DLD1 (cell line): Measurements from ENCODE around the gene CACYBP.

Experiments used
- in situ Hi-C: cut with HindIII; loops from 2 replicates; pipeline ENCODE4 v1.10.0; 2017; ENCODE audit warnings: low sequenced_read_pairs

Gene CACYBP

DNA sequence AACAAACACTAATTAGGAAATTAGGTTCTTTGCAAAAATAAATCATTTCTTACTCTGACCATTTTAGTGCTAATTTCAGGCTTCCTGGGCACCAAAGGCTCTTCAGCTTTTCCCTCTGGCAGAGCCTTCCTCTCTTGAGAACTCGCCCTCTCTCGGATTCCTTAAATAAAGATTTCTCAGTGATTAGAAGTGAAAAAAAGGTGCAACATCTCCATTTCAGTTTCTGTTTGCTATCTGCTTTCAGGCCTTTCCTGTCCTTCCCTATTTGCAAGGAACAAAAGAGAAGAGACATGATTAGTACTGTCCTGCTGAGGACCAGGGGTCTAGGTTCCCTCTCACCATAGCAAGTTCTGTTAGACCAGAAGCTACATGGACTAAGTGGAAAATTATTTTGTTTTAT, 27.8 kb upstream of the CACYBP start:
- in situ Hi-C loops = no loop called here

- in situ Hi-C loops = loop anchor here (25.0 kb wide), 1 partner anchor 212 kb away; no protein-coding TSS in a partner anchor
Observed at GRCh38 chr1:174974711-174975119, 25.0 kb upstream of the CACYBP start.

DNA sequence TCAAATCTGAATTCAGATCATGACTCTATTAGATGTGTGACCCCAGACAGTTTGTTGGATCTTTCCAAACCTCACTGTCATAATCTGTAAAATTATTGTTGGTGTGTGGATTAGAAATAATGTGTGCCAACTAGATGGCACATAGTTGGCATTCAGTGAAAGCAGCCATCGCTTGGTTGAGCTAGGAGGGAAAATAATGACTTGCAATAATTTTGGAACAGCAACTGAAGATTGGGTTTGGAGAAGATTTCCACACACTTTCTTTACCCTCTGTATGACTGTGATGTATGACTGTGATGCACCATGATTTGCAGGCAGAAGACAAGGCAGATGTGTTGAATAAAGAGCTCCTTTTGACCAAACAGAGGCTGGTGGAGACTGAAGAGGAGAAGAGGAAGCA, 24.0 kb upstream of the CACYBP start:
- in situ Hi-C loops = loop anchor here (25.0 kb wide), 1 partner anchor 213 kb away; no protein-coding TSS in a partner anchor

- in situ Hi-C loops = loop anchor here (25.0 kb wide), 1 partner anchor 214 kb away; no protein-coding TSS in a partner anchor
Observed at GRCh38 chr1:174976436-174977108, 23.2 kb upstream of the CACYBP start.

DNA sequence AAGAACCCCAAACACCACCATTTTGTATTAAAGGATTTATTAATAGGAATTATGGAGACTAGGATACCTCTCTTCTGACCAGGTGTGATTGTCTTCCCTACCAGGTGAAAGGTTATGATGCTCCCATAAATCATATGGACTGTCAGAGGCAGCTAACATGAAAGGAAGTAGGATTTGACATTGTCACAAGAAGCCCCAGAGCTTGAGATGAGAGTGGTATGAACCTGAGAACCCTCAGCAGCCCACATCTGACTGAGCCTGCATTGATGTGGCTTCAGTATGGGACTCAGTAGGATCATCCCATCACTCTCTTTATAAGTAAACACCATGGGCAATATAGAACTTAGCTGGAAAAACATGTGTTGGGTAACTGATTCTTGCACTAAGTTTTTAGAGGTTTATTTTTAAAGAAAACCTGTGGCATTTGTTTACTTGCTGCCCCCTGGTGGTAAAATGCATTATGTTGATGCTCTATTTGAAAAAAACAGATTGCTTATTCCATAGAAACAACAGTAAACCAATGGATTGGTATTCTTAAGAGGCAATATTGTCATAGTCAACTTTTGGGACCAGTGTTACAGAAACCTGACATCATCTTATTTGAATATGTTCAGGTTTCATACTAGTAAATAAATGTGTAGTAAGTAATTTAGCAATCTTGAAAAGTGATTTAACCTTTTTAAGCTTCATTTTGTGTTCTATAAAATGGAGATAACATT, 16.6 kb upstream of the CACYBP start:
- in situ Hi-C loops = loop anchor here (25.0 kb wide), 1 partner anchor 221 kb away; no protein-coding TSS in a partner anchor

DNA sequence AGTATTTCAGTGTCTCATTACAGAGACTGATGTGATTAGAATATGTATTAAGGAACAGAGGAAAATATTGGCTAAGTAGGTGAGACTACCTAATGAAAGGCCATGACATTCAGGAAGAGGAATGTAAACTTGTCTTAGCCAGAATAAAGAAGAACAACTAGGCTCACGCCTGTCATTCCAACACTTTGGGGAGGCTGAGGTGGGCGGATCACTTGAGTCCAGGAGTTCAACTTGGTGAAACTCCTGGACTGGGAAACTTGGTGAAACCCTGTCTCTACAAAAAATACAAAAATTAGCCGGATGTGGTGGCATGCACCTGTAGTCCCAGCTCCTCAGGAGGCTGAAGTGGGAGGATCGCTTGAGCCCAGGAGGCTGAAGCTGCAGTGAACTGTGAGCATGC, 14.8 kb upstream of the CACYBP start:
- in situ Hi-C loops = loop anchor here (25.0 kb wide), 1 partner anchor 223 kb away; no protein-coding TSS in a partner anchor

DNA sequence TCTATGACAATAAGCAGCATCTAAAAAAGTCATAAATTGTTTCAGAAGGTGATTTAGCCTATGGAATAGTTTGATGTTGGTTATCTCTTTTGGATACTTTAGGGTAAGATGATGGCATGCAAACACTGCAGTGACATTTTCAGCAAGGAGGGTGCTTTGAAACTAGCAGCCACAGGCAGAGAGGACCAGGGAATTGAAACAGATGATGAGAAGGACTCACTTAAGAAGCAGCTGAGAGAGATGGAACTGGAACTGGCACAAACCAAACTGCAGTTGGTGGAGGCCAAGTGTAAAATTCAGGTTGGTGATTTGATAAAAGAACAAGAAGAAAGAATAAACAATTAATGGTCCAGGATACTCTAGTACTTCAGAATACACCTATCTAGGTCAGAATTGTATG, 11.2 kb upstream of the CACYBP start:
- in situ Hi-C loops = loop anchor here (25.0 kb wide), 1 partner anchor 226 kb away; no protein-coding TSS in a partner anchor

DNA sequence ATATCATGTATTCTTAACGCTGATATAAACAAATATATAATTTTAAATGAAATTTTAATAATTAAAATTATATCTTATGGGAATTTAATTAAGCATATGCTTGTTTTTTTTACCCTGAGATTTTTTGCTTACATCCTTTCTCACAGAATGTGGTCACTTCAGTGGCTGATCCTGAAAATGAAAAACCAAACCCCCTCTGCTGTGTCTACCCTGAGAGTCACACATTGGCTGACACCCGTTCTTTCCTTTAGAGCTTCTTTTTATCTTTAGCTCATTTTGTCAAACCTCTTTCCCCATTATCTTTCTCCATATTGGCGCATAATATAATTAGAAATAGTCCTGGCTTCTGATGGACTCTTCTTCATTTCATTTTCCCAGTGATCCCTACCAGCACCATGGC, 10.8 kb upstream of the CACYBP start:
- in situ Hi-C loops = loop anchor here (25.0 kb wide), 1 partner anchor 227 kb away; no protein-coding TSS in a partner anchor

- in situ Hi-C loops = loop anchor here (25.0 kb wide), 1 partner anchor 227 kb away; no protein-coding TSS in a partner anchor
Observed at GRCh38 chr1:174989536-174990220, 10.1 kb upstream of the CACYBP start.

GRCh38 chr1:174990382-174990999, 9.3 kb upstream of the CACYBP start:
- in situ Hi-C loops = loop anchor here (25.0 kb wide), 1 partner anchor 228 kb away; no protein-coding TSS in a partner anchor

DNA sequence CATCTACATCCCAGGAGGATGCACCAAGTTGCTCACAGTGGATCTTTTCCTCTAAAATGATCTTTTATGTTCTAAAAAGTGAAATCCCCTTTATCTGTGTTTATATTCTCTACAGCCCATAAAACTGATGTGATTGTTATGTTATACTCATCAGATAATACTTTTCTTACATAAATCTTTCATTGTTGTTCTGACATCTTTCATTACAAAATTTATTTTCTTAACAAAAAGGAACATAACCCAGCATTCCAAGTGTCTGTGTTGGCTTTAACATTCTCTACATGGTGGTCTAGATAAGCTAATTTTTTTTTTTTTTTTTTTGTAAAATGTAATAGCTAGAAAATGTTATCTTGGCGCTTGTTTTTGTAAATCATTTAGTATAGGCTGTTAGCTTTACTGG, 8.3 kb upstream of the CACYBP start:
- in situ Hi-C loops = loop anchor here (25.0 kb wide), 1 partner anchor 229 kb away; no protein-coding TSS in a partner anchor

DNA sequence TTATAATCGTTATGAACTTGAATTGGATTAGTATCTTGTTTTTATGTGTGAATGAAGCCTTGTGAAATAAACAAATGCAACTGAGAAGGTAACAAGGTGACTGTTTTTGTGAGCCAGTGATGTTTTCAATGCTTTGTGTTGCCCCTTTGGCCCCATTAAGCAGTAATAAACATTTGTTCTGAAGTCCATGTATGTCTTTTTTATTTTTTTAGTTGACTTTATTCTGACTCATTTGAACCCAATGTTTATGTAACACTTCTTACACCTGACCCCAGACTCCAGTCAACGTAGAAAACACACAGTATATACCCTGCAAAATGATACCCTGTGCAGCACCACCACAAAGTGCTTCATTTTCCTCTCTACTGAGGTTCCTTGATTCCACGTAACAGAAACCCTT, 4.6 kb upstream of the CACYBP start:
- in situ Hi-C loops = loop anchor here (25.0 kb wide), 1 partner anchor 233 kb away; no protein-coding TSS in a partner anchor

- in situ Hi-C loops = loop anchor here (25.0 kb wide), 1 partner anchor 234 kb away; no protein-coding TSS in a partner anchor
Observed at GRCh38 chr1:174995916-174996315, 3.8 kb upstream of the CACYBP start.

DNA sequence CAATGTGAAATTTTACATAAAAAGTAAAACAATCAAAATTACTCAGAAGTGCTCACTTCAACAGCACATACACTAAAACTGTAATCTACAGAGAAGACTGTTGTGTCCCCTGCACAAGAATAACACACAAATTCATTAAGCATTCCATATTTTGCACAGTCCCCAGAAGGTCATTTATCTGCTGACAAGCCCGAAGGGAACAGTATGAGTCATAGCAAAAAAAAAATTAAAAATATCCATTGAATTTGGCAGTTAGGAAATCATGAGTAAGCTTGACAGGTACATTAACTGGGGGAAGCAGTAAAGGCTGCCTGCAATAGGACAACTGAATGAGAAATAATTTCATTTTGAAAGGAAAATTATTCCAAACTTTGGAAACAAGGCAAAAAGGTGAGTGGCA, 3.3 kb upstream of the CACYBP start:
- in situ Hi-C loops = loop anchor here (25.0 kb wide), 1 partner anchor 234 kb away; no protein-coding TSS in a partner anchor

- in situ Hi-C loops = loop anchor here (25.0 kb wide), 1 partner anchor 235 kb away; no protein-coding TSS in a partner anchor
Observed at GRCh38 chr1:174997041-174997440, 2.7 kb upstream of the CACYBP start.

GRCh38 chr1:174998569-174999215, 1.1 kb upstream of the CACYBP start:
- in situ Hi-C loops = loop anchor here (25.0 kb wide), 1 partner anchor 236 kb away; no protein-coding TSS in a partner anchor

DNA sequence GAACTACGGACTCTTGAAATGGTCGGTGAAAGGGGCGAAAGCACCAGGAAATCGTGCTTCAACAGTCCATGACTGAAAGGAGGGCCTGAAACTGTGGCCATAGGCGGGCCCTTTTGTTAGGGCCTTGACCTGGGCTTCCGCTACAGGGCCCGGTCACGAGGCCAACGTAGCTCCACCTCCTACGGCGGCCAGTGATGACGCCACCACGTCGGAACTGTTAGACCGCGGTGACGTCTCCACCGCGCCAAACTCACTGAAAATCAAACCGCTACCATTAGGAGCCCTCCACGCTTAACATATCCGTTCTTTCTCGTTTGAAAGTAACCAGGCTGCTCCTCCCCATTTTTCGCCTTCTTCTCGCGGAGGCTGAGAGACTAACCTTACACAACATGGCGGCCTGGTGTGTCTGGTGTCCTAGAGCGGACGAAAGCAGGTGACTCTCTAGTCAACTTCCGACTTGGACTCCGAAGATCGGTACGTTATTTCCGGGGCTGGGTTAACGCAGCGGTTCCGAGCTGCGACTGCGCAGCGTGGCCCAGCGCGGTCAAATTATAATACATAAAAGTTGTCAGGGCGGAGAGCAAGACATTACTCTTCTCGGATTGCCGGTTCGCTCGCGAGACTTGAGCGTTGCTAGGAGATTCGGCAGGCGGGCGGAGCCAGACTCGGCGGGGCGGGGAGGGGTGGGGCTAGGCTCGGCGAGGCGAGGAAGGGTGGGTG, 371 bp upstream of the CACYBP start:
- in situ Hi-C loops = loop anchor here (25.0 kb wide), 1 partner anchor 237 kb away; no protein-coding TSS in a partner anchor

- in situ Hi-C loops = no loop called here
Observed at GRCh38 chr1:175000697-175001187, 995 bp downstream of the CACYBP start.
